HT1080 (cell line): ENCODE data around the gene TTC9B. TPM values are rescaled to one million over a fixed set of nuclear protein-coding genes. Genes with fewer than 3 reads are reported as not detected.
"Not testable (repeated sequence)": the region's sequence is repeated elsewhere in the genome, so short reads cannot be mapped to it uniquely, and the experiment has no call there.

Experiments
- DNase-seq: peaks from one replicate; pipeline ENCODE4 v3.0.0-alpha.2; 2015; ENCODE audit warnings: low read depth
- total RNA-seq: library from RNA; depleted of rRNA; stranded (reverse); fragments of >200 nt; shearing (Covaris generic); gene quantifications from 2 replicates; pipeline ENCODE4 v1.2.3, GENCODE V29; 2014

Gene TTC9B
- total RNA-seq, 1 experiment from 2014 or later = 0.63 TPM

DNA sequence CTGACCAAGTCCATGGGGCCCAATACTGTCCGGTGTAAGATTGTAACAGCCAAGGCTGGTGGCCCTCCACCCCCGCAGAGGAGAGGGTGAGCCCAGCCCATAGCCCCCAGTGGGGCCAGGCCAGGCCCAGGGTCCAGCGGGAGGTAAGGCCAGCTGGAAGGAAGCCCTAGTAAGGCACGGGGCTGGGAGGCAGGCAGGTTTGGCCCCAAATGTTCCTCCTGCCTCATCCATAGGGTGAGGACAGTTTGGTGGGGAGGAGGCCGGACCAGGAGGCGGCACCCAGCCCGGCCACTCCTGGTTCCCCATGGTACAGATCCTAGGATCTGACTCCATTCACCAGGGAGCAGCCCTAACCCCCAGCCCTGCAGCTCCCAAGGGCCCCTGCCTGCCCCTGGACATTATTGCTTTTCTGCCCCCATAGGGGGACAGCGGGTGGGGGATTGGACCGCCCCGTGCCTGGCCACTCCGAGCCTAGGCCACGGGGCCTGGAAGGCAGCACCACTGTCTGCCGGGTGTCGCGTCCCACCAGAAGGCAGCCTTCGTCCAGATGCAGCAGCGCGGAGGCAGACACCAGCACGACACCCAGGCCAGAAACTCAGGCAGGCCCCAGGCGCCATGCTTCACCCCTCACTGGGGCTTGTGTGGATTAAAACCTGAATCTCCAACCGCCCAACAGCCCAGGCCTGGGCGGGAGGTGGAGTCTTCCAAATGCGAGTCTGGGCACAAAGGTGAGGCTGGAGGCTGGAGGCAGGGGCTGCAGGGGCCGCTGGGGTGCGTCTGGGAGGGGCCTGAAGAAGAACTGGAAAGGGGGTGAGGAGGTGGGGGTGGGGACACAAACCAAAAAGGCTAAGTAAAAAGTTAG, 15.0 kb upstream of the TTC9B start:
- DNase-seq = no peak

GRCh38 chr19:40232479-40232878, 14.3 kb upstream of the TTC9B start:
- DNase-seq = no peak

DNA sequence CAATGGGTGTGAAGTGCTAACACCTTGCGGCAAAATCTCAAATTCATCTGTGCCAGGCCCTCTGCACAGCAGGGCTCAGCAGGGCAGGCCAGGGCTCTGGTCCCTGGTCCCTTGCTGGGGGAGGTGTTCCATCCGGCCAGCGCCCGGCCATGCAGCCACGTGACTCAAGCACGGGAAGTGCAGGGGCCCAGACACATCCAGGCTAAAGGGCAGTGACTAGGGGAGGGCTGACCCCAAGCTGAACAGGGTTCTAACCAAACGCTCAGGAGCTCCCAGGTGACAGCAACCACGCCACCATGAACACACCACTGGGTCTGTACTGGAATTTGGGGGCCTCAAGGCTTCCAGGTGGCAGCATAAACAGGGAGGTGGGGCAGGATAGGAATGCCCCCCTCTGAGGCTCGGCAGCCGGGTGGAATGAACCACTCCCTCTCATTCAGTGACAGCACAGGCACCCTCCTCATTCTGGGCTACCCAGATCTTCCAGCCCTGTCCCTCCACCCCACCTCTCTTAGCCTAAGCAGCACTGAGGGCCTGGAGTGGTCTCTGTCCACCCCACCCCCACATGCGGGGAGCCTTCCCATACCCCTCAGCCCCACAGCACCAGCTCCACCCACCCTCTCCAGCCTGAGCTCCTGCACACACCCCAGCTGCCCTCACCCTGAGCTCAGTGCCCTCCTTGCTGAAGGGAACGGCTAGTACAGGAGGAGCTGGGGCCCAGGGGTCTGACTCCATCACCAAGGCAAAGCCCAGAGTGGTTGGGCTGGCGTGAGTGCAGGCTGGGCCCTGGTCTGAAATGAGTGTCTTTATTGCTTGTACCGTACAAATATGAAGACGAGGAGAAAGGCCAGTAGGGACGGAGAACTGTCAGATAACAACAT, 13.6 kb upstream of the TTC9B start:
- no peak for DNase-seq

DNA sequence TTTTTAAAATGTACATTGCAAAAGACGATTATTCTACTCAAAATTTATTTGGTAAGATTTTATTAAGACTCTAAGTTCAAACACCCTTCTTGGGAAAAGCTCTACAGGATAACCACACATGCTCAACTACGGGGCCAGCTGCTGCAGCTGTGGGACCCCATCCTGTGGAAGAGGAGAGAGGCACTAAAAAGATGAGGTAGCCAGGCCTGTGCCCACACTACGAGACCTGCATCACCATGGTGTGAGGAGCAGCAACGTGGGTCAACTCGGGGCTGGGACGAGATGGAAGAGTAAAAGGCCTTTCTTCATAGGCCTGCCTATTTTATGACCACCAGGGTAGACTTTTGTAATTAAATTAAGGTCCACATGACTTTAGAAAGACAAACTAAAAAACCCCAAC, 12.9 kb upstream of the TTC9B start:
- DNase-seq = no peak

GRCh38 chr19:40229926-40230417, 11.8 kb upstream of the TTC9B start:
- no peak for DNase-seq

DNA sequence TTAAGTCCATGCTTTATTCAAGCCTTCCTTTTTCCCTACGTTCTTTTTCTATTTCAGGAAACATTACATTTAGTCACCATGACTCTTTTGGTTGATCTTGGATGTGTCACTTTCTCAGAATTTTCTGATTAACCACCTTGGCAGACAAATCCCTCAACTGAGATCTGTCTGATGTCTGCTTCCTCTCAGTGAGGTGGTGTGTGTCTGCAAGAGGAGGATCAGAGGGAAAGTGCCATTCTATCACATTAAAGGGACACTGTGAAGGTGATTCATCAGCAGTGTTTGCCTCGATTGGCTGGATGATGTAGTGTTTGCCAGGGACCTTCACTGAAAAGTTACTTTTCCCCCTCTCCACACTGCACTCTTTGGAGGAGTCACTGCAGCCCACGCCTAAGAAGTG, 11.3 kb upstream of the TTC9B start:
- DNase-seq = peak; percentile 62

DNA sequence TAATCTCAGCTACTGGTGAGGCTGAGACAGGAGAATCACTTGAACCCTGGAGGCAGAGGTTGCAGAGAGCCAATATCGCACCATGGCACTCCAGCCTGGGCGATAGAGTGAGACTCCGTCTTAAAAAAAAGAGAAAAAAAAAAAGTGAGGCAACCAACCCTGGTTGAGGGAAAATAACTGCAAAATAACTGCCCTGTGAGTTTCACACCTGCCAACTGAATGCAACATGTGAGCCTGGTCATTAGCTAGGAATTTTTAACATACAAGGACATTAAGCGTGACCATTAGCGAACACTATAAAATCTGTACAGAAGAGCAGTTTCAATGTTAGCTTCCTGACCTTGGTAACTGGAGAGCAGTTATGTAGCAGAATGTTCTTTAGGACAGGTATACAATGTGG, 10.7 kb upstream of the TTC9B start:
- DNase-seq = no peak

GRCh38 chr19:40228346-40228745, 10.2 kb upstream of the TTC9B start:
- DNase-seq = no peak

GRCh38 chr19:40225440-40226305, 7.5 kb upstream of the TTC9B start:
- DNase-seq = no peak

- no peak for DNase-seq
These were observed 6.4 kb upstream of the TTC9B start for GRCh38 chr19:40224342-40225150.

DNA sequence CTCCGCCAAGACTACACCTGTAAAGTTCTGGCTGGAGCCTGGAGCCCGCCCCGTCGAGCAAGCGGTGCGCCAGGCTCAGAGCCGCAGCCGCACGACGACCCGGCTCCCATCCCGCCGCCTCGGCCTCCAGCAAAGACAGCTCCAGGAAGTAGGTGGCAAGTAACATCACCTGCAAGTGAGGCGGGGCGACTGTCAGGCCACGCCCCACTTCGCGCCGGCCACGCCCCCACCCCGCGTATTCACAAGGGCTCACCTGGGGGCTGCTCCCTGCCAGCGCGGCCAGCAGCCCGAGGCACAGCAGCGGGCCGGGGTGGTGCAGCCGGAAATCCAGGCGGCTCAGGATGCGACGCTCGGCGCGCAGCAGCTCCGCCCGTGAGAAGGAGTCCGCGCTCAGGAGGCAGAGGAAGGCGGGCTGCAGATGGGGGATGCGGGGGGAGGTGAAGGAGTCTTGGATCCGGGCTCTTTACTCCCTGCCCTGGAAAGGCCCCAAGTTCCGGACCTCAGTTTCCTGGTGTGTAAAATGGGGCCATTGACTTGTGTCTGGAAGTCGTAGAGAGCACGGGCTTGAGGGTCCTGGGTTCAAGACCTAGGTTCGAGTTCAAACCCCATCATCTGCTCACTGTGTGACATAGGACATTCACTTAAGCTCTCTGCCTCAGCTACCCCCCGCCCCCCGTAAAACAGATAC, 5.1 kb upstream of the TTC9B start:
- no peak for DNase-seq

DNA sequence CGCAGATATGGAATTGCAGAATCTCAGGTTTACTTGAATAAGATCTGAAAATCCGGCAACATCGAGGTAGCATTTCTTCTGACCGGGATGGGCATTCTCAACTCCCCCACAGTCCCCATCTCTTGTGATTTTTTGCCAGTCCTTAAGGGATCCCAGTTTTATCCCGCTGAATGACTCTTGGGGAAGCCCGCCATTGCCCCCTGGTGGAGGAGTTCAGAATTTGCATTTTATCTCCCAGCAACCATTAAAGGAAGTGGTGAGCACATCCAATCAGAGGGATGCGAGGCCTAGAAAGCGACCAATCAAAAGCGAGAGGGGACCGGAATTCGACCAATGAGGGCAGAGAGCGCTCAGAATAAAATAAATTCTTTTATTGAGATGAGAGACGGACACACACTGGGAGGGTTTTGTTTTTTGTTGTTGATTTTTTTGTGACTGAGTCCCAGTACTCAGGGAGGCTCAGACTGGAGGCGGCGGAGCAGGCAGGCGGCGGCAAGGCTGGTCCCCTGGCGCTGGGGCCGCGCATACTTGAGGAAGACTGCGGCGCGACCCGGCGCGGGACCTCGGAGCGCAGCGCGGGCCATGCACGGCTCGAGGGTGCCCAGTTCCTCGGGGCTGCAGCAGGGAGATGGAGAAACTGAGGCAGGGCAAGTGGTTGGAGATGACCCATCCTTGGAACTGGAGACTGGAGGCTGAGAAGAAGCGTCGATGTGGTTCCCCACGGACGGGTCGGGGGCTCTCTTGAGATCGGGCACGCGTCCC, 3.9 kb upstream of the TTC9B start:
- DNase-seq = peak; percentile 90

GRCh38 chr19:40220674-40221073, 2.5 kb upstream of the TTC9B start:
- no peak for DNase-seq

- peak; percentile 92 for DNase-seq
These were observed 1.6 kb upstream of the TTC9B start for GRCh38 chr19:40219721-40220276.

DNA sequence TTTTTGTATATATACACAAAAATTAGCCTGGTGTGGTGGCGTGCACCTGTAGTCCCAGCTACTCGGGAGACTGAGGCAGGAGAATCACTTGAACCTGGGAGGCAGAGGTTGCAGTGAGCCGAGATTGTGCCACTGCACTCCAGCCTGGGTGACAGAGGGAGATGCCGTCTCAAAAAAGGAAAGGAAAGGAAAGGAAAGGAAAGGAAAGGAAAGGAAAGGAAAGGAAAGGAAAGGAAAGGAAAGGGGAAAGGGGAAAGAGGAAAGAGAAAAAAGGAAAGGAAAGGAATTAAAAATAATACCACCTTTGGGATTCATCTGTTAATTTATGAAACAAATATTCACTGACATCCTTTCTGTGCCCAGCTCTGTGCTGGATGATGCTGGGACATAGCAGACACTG, 845 bp upstream of the TTC9B start:
- DNase-seq = not testable (repeated sequence)

- DNase-seq = no peak
These were observed 965 bp downstream of the TTC9B start for GRCh38 chr19:40217027-40217810.

DNA sequence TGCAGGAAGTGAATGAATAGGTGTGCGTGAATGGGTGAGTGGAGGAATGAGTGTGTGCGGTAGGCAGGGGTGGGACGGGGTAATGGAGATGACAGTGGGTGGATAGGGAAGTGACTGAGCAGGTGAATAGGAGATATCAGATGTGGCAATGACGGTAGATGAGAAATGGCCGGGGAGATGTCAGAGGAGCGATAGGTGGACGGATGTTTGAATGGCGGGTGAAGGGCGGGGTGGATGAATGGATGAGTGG, 1.5 kb downstream of the TTC9B start:
- DNase-seq = no peak
